Measurements from ENCODE around the gene SHANK2. TPM values are rescaled to one million over a fixed set of nuclear protein-coding genes. Genes with fewer than 3 reads are reported as not detected.

Gene SHANK2
- total RNA-seq, 1 donor from 2014 or later = 10.5 TPM

DNA sequence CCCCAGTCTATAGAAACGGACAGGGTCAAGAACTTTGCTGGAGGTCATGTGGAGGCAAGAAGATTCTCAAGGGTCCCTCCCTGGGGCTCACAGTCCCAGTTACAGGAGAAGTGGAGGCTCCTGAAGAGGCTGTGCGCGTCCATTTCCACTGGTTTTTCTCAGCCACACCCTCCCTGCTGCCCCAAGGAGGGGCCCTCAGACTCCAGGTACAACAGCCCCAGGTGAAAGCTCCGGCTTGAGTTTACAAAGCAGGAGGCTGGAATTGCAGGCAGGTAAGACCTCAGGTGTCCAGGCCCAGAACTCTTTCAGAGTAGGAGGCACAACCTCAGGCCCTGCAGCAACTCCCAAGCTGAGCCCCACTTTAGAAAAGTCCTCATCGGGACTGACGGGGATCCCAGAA, 3.1 kb downstream of the SHANK2 start:
- Mint-ChIP-seq H3K4me1 (ENCODE audit: unreplicated experiment) (peaks cover 30% of the 10 kb centered on the region), H3K4me3 (ENCODE audit: unreplicated experiment) (no peak overlapping the region), H3K27me3 (ENCODE audit: unreplicated experiment) (peaks cover 7% of the 10 kb centered on the region), H3K36me3 (ENCODE audit: low read depth, unreplicated experiment) (no peaks in the 10 kb centered on the region), H3K27ac (ENCODE audit: unreplicated experiment) (no peak overlapping the region), H3K9me3 (ENCODE audit: unreplicated experiment) (no peaks in the 10 kb centered on the region)
- TF ChIP-seq, protein P1, sequence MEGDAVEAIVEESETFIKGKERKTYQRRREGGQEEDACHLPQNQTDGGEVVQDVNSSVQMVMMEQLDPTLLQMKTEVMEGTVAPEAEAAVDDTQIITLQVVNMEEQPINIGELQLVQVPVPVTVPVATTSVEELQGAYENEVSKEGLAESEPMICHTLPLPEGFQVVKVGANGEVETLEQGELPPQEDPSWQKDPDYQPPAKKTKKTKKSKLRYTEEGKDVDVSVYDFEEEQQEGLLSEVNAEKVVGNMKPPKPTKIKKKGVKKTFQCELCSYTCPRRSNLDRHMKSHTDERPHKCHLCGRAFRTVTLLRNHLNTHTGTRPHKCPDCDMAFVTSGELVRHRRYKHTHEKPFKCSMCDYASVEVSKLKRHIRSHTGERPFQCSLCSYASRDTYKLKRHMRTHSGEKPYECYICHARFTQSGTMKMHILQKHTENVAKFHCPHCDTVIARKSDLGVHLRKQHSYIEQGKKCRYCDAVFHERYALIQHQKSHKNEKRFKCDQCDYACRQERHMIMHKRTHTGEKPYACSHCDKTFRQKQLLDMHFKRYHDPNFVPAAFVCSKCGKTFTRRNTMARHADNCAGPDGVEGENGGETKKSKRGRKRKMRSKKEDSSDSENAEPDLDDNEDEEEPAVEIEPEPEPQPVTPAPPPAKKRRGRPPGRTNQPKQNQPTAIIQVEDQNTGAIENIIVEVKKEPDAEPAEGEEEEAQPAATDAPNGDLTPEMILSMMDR (IDR thresholded peaks at IDR 0.05; ENCODE audit: unreplicated experiment) = no peak
- no peak for DNase-seq (ENCODE audit: low spot score)

DNA sequence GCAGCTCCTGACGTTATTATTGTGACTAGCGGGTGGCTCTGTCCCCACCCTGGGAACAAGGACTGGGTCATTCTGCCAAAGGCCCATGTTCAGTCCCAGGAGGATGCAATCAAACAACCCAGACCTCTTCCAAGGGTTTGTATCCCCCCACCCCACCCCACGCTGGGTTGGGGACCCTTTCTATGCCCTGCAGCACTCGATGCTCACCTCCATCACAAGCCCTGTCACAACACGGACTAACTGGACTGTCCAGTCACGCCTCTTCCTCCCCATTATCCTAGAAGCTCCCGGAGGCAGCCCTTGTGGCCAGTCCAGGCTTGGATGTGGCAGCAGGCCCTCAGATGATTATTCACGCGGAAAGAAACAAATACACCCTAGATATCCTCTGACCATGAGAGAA, 3.7 kb downstream of the SHANK2 start:
- Mint-ChIP-seq H3K36me3 (ENCODE audit: low read depth, unreplicated experiment) (no peaks in the 10 kb centered on the region), H3K9me3 (ENCODE audit: unreplicated experiment) (no peaks in the 10 kb centered on the region), H3K27me3 (ENCODE audit: unreplicated experiment) (peaks cover 4% of the 10 kb centered on the region), H3K4me3 (ENCODE audit: unreplicated experiment) (no peak overlapping the region), H3K4me1 (ENCODE audit: unreplicated experiment) (peaks cover 24% of the 10 kb centered on the region), H3K27ac (ENCODE audit: unreplicated experiment) (no peak overlapping the region)
- TF ChIP-seq, protein P1 (IDR thresholded peaks at IDR 0.05; ENCODE audit: unreplicated experiment) = no peak
- no peak for DNase-seq (ENCODE audit: low spot score)

DNA sequence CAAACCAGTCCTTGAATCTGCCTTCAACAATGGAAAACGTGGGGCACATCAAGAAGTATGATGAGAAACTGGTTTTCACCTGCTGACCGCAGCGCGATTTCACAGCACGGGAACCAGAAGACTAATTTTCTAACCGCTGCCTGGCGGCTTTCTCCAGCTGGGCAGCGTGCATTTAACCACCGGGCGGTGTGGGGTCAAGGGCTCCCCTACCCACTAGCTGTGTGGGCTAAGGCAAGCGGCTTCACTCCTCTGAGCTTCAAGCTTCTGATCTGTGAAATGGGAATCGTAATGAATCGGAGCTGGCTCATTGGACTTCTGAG, 4.2 kb downstream of the SHANK2 start:
- TF ChIP-seq, protein P1 (IDR thresholded peaks at IDR 0.05; ENCODE audit: unreplicated experiment) = no peak
- no peaks in the 10 kb centered on the region for H3K36me3 Mint-ChIP-seq (ENCODE audit: low read depth, unreplicated experiment)
- DNase-seq (ENCODE audit: low spot score) = no peak
- H3K27ac Mint-ChIP-seq (ENCODE audit: unreplicated experiment) = no peak overlapping the region
- H3K4me3 Mint-ChIP-seq (ENCODE audit: unreplicated experiment) = no peak overlapping the region
- H3K9me3 Mint-ChIP-seq (ENCODE audit: unreplicated experiment) = no peaks in the 10 kb centered on the region
- H3K27me3 Mint-ChIP-seq (ENCODE audit: unreplicated experiment) = peaks cover 4% of the 10 kb centered on the region
- peaks cover 19% of the 10 kb centered on the region for H3K4me1 Mint-ChIP-seq (ENCODE audit: unreplicated experiment)

DNA sequence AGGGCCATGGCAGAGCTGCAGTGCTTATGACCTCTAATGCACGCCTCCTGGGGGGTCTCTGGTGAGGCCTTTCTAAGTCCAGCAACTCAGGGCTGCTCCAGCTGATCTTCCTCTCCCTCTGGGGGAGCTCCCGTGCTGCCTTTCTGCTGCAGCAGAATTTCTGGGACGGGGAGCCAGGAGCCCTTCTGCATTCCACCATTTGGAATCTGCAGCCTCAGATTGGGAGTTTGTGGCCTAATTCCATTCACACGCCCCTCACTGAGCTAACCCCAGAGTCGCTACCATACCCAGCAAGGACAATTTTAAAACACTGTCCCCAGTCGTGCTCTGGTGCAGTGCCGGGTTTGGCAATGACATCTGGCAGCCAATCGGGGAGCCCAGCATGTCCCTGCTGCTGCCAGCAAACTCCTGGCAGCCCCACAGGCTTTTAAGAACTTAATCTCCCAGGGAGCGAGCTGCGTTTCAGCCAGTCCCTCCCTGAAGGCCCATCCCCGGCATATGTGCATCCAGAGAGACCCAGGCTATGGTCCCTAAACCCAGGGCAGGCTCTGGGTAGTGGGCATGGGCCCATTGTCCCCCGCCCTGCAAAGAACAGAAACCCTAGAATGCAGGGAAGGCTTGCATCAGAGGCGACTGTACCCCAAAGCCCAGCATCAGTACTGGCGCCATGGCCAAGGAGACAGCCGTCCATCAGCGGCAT, 4.7 kb downstream of the SHANK2 start:
- H3K36me3 Mint-ChIP-seq (ENCODE audit: low read depth, unreplicated experiment) = no peaks in the 10 kb centered on the region
- no peak overlapping the region for H3K27ac Mint-ChIP-seq (ENCODE audit: unreplicated experiment)
- no peak overlapping the region for H3K4me3 Mint-ChIP-seq (ENCODE audit: unreplicated experiment)
- peaks cover 4% of the 10 kb centered on the region for H3K27me3 Mint-ChIP-seq (ENCODE audit: unreplicated experiment)
- DNase-seq (ENCODE audit: low spot score) = no peak
- TF ChIP-seq, protein P1 (IDR thresholded peaks at IDR 0.05; ENCODE audit: unreplicated experiment) = no peak
- no peaks in the 10 kb centered on the region for H3K9me3 Mint-ChIP-seq (ENCODE audit: unreplicated experiment)
- H3K4me1 Mint-ChIP-seq (ENCODE audit: unreplicated experiment) = peaks cover 18% of the 10 kb centered on the region

DNA sequence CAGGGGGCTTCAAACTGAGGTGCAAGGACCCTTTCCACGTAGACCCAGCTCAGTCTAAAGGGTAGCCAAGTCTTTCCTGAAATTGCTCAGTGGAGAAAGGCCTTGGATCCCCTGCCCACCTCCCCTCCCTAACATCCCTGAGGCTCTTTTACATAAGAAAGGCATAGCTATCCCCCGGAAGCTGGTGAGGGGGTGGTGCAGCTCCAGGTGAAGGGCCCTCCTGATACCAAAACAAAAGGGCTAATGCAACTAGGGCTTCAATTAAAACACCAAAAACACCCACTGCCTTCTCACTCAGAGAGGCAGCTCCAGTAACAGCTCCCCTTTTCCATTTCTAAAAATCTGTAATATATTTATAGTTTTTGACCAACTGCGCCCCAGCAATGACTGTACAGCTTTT, 5.8 kb downstream of the SHANK2 start:
- peaks cover 22% of the 10 kb centered on the region for H3K4me1 Mint-ChIP-seq (ENCODE audit: unreplicated experiment)

More for the DNA sequence above, 5.8 kb downstream of the SHANK2 start:
- TF ChIP-seq, protein P1 (IDR thresholded peaks at IDR 0.05; ENCODE audit: unreplicated experiment) = no peak
- Mint-ChIP-seq H3K27me3 (ENCODE audit: unreplicated experiment) (peaks cover 4% of the 10 kb centered on the region), H3K36me3 (ENCODE audit: low read depth, unreplicated experiment) (no peaks in the 10 kb centered on the region), H3K4me3 (ENCODE audit: unreplicated experiment) (no peak overlapping the region), H3K27ac (ENCODE audit: unreplicated experiment) (no peak overlapping the region), H3K9me3 (ENCODE audit: unreplicated experiment) (no peaks in the 10 kb centered on the region)
- no peak for DNase-seq (ENCODE audit: low spot score)

All from endothelial cell (in vitro differentiated cells).